ENCODE results near the gene IL17F.
A peak's percentile ranks its signal among the peaks of the same experiment; 100 is the strongest.
"Not testable (repeated sequence)": the region's sequence is repeated elsewhere in the genome, so short reads cannot be mapped to it uniquely, and the experiment has no call there.

IL17F gene

GRCh38 chr6:52243282-52243893, 912 bp downstream of the IL17F start:
- peak; percentile 28 for DNase-seq

GRCh38 chr6:52241819-52242218, 2.5 kb downstream of the IL17F start:
- DNase-seq = no peak

- DNase-seq = peak; percentile 50
These were observed 10.1 kb downstream of the IL17F start for GRCh38 chr6:52233975-52234823.

- no peak for DNase-seq
These were observed 11.3 kb downstream of the IL17F start for GRCh38 chr6:52233005-52233404.

- DNase-seq = no peak
These were observed 12.7 kb downstream of the IL17F start for GRCh38 chr6:52231406-52232127.

GRCh38 chr6:52230685-52231084, 13.6 kb downstream of the IL17F start:
- no peak for DNase-seq

- DNase-seq = no peak
These were observed 16.8 kb downstream of the IL17F start for GRCh38 chr6:52227495-52227894.

GRCh38 chr6:52221302-52221701, 23.0 kb downstream of the IL17F start:
- DNase-seq = peak; percentile 5

GRCh38 chr6:52217761-52218160, 26.5 kb downstream of the IL17F start:
- DNase-seq = no peak

GRCh38 chr6:52216932-52217575, 27.2 kb downstream of the IL17F start:
- DNase-seq = no peak

GRCh38 chr6:52215787-52216186, 28.5 kb downstream of the IL17F start:
- no peak for DNase-seq

GRCh38 chr6:52213127-52213526, 31.2 kb downstream of the IL17F start:
- DNase-seq = no peak

GRCh38 chr6:52210227-52210626, 34.1 kb downstream of the IL17F start:
- DNase-seq = no peak

- no peak for DNase-seq
These were observed 34.5 kb downstream of the IL17F start for GRCh38 chr6:52209770-52210169.

GRCh38 chr6:52208612-52209011, 35.7 kb downstream of the IL17F start:
- DNase-seq = no peak

GRCh38 chr6:52207066-52207465, 37.2 kb downstream of the IL17F start:
- DNase-seq = no peak

GRCh38 chr6:52201493-52201892, 42.8 kb downstream of the IL17F start:
- DNase-seq = no peak

GRCh38 chr6:52201046-52201445, 43.3 kb downstream of the IL17F start:
- no peak for DNase-seq

GRCh38 chr6:52200088-52200487, 44.2 kb downstream of the IL17F start:
- DNase-seq = not testable (repeated sequence)

- no peak for DNase-seq
These were observed 48.4 kb downstream of the IL17F start for GRCh38 chr6:52195886-52196285.

- no peak for DNase-seq
These were observed 52.5 kb downstream of the IL17F start for GRCh38 chr6:52191824-52192223.

- DNase-seq = no peak
These were observed 53.9 kb downstream of the IL17F start for GRCh38 chr6:52190409-52190808.

- no peak for DNase-seq
These were observed 54.3 kb downstream of the IL17F start for GRCh38 chr6:52189974-52190373.
